GM20000 (cell line): Measurements from ENCODE around the gene OR7C1.

Source experiments
- DNase-seq: peaks from one replicate; pipeline ENCODE4 v3.0.0; 2012; ENCODE audit warnings: low spot score
- CTCF ChIP-seq: IDR thresholded peaks from 2 replicates; pipeline ENCODE4 v1.5.1; 2012; ENCODE audit warnings: mild to moderate bottlenecking, control low read depth; ENCODE audit errors: extremely low read depth, missing control alignments

Gene OR7C1

GRCh38 chr19:14835011-14835410 is at the start of gene OR7C1, which contains the start of gene OR7A5:
Gene OR7C1, minus strand, starts transcription at chr19:14835185. Its CDS starts 35,049 bp downstream, at chr19:14800136.
Gene OR7A5, minus strand, starts transcription at chr19:14835185. Its CDS starts 6,944 bp downstream, at chr19:14828241.
- no peak for DNase-seq
- no peak for TF ChIP-seq CTCF

DNA sequence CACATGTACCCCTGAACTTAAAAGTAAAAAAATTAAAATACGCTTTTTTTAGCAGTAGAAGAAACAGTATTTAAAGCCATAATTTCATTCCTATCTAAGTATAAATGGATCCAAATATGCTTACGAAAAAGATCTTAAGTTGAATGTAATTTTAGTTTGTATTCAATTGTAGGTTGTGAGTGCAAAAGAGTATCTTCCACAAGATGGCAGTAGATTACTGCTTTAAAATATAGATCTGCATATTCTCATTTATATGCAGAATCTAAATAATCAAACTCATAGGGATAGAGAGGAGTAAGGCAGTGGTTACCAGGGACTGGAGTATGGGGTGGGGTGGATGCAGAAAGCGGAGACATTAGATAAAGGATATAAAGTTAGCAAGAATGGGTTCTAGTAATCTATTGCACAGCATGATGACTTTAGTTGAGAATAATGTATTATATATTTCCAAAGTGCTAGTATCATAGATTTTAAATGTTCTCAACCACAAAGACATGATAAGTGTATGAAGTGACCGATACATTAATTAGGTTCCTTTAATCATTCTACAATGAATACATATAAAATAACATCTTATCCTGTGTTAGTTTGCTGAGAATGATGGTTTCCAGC is 36.7 kb upstream of the OR7C1 start:
- peak; percentile 37 for TF ChIP-seq CTCF
- DNase-seq, result peak; percentile 13

GRCh38 chr19:14868497-14868896 is 33.5 kb upstream of the OR7C1 start:
- no peak for TF ChIP-seq CTCF
- no peak for DNase-seq

- no peak for TF ChIP-seq CTCF
- DNase-seq, result no peak
Observed at GRCh38 chr19:14848822-14849221, 13.8 kb upstream of the OR7C1 start, which contains the start of gene OR7A10. Gene OR7A10, minus strand, starts transcription at chr19:14848922. Its CDS starts 7,045 bp downstream, at chr19:14841877.

- DNase-seq, result no peak
- no peak for TF ChIP-seq CTCF
Observed at GRCh38 chr19:14843578-14843977, 8.6 kb upstream of the OR7C1 start.

- TF ChIP-seq CTCF, result no peak
- no peak for DNase-seq
Observed at GRCh38 chr19:14843169-14843568, 8.2 kb upstream of the OR7C1 start.

- no peak for DNase-seq
- no peak for TF ChIP-seq CTCF
Observed at GRCh38 chr19:14840206-14840605, 5.2 kb upstream of the OR7C1 start.
